Activated naive CD4-positive, alpha-beta T cell treated with anti-CD3 and anti-CD28 coated beads, Interleukin-2, amount 50 U/mL, for 72 hours (primary cell): ENCODE results near the gene FUT3. TPM values are rescaled to one million over a fixed set of nuclear protein-coding genes. Genes with fewer than 3 reads are reported as not detected.
A peak's percentile ranks its signal among the peaks of the same experiment; 100 is the strongest.
"Not testable (repeated sequence)": the region's sequence is repeated elsewhere in the genome, so short reads cannot be mapped to it uniquely, and the experiment has no call there.

ENCODE experiments used
- ATAC-seq, 2 donors: fragments of 150-1000 bp; cut with Tn5 transposase; 2 replicates each; pipeline ENCODE4 v1.10.0; 2021; ENCODE audit warnings: mild to moderate bottlenecking in 2 of 2, moderate library complexity in 2 of 2
- DNase-seq, 2 donors: peaks; one replicate each; pipeline ENCODE4 v3.0.0; 2021 to 2022; ENCODE audit warnings: low spot score in 2 of 2
- H3K27ac Mint-ChIP-seq, 2 donors: one replicate each; pipeline ENCODE4 v1.8.0; 2022; ENCODE audit warnings: mild to moderate bottlenecking in 2 of 2, mixed read lengths in 2 of 2
- H3K36me3 Mint-ChIP-seq, 2 donors: one replicate each; pipeline ENCODE4 v1.8.0; 2022; ENCODE audit warnings: mixed read lengths in 2 of 2
- H3K9me3 Mint-ChIP-seq, 2 donors: one replicate each; pipeline ENCODE4 v1.8.0; 2022; ENCODE audit warnings: mixed read lengths in 2 of 2
- total RNA-seq, 2 donors: library from RNA; stranded (reverse); gene quantifications; one replicate each; pipeline ENCODE4 v1.2.3, GENCODE V29; 2022

Gene FUT3
- total RNA-seq, 2 donors from 2014 or later: 0.32 TPM; not detected in 1

DNA sequence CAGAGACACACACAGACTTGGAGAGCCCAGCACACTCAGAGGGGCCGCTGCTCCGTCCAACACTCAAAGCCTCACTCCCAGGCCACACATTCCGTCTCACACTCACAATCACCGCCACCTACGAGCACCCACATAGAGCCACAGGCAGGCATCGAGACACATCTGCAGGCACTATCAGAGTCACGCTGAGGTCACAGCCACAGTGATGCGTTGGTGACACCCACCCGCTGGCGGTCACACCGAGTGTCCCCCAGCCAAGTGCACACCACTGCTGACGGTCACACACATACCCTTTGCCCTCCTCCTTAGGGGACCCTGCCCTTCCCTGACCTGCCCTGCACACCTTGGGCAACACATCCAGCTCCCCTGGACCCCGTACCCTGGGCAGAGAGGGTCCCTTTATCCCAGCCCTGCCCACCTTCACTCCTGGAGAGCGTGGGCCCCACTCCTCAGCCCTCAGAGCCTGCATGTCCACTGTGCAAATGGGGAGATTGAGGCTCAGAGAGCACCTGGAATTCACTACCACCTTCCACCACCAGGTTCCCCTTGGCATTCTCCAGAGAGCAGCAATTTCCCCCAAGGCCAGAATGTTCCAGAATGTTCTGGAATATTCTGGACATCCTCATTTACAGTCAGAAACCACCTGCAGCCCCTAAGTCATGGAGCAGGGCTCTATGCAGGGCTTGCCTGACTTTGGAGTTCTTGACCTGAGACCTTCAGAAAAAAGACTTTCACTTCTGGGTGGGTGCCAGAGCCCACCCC lies 13.7 kb upstream of the FUT3 start:
- Mint-ChIP-seq H3K27ac (peak overlapping the region in 1 of 2 donors; percentile 75), H3K9me3 (no peaks in the 10 kb centered on the region), H3K36me3 (no peaks in the 10 kb centered on the region)
- ATAC-seq: no peak
- no peak for DNase-seq

DNA sequence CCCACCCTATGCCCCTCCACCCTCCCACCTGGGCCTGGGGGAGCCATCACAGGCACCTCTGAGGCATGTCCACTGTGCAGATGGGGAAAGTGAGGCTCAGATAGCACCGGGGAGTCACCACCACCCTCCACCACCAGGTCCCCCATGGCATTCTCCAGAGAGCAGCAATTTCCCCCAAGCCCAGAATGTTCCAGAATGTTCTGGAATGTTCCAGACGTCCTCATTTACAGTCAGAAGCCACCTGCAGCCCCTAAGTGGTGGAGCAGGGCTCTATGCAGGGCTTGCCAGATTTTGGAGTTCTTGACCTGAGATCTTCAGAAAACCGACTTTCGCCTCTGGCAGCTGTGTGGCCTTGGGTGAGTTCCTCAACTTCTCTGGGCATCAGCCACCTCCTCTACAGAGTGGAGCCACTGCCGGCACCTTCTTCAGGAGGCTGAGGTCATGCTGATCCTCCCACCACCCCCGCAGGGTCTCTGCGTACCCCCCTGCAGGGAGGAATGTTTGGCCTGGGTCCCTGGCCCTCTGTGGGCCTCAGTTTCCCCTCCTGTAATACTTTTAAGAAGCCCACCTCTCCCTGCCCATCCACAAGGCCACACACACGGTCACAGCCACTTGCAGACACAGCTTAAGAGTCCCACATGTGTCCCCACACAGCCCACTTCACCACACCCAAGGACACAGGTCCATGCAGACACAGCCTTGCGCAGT lies 12.9 kb upstream of the FUT3 start:
- no peak for DNase-seq
- no peaks in the 10 kb centered on the region for H3K9me3 Mint-ChIP-seq
- peak overlapping the region in 1 of 2 donors; percentile 75 for H3K27ac Mint-ChIP-seq
- no peaks in the 10 kb centered on the region for H3K36me3 Mint-ChIP-seq
- no peak for ATAC-seq

DNA sequence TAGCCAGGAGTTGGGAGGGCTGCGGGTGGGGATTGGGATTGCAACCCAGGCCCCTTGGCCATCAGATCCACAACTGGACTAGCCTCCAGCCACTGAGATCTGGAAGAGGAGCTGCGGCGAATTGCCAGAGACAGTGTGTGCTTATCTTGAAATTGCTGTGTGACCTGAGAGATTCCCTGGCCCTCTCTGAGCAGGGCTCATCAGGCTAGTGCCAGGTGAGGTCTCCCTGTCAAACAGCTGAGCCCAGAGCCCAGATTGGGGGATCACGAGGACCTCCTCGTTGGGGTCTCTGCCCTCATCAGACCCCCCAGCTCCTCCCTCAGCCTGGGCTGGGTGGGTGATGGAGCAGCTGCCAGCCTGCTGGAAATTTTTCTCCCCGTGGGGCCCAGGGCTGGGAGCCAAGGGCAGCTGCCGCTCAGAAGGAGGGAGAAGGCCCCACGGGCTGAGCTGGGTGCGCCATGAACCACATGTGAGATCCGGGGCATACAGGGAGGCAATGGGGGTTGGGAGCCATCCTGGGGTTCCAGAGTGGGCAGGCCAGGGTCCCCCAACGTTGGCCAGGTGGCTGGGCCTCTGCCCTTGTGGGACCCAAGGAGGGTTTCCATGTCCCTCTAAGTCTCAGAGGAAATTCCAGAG lies 11.9 kb upstream of the FUT3 start:
- H3K36me3 Mint-ChIP-seq: no peaks in the 10 kb centered on the region
- H3K9me3 Mint-ChIP-seq: no peaks in the 10 kb centered on the region
- no peak for ATAC-seq
- no peak overlapping the region for H3K27ac Mint-ChIP-seq
- DNase-seq: no peak

DNA sequence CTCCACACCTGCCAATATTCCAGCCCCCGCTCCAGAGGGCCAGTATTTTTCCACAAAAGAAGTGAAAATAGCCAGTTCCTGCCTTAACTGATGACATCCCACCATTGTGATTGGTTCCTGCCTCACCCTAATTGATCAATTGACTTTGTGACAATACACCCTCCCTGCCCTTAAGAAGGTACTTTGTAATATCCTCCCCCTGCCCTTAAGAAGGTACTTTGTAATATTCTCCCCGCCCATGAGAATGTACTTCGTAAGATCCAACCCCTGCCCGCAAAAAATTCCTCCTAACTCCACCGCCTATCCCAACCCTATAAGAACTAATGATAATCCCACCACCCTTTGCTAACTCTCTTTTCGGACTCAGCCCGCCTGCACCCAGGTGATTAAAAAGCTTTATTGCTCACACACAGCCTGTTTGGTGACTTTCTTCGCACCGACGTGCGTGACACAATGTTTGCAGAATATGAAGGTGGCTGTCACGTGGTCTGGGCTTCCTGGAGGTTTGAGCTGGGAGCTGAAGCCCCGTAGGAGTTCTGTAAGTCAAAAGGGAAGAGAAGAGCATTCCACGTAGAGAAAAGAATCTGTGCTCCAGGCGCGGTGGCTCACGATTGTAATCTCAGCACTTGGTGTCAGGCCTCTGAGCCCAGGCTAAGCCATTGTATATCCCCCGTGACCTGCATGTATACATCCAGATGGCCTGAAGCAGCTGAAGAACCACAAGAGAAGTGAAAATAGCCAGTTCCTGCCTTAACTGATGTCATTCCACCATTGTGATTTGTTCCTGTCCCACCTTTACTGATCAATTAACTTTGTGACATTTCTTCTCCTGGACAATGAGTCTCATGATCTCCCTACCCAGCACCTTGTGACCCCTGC lies 6.2 kb upstream of the FUT3 start:
- H3K27ac Mint-ChIP-seq: no peak overlapping the region
- H3K36me3 Mint-ChIP-seq: no peaks in the 10 kb centered on the region
- no peak for ATAC-seq
- H3K9me3 Mint-ChIP-seq: no peaks in the 10 kb centered on the region
- DNase-seq: no peak

DNA sequence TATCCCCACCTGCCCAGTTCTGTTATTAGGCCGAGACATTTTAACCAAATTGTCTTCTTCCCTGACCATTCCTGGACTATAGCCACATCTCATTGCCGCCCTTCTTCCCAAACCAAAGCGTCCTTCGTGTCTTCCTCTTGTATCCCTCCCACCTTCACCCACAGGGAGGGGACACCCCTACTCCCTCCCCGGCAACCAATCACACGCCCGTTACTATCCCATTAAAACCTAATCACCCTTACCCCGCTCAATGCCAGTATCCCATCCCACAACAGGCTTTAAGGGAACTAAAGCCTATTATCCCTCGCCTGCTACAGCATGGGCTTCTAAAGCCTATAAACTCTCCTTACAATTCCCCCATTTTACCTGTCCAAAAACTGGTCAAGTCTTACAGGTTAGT lies 3.9 kb upstream of the FUT3 start:
- DNase-seq, H3K9me3 Mint-ChIP-seq, ATAC-seq, H3K36me3 Mint-ChIP-seq, H3K27ac Mint-ChIP-seq: not testable (repeated sequence)

DNA sequence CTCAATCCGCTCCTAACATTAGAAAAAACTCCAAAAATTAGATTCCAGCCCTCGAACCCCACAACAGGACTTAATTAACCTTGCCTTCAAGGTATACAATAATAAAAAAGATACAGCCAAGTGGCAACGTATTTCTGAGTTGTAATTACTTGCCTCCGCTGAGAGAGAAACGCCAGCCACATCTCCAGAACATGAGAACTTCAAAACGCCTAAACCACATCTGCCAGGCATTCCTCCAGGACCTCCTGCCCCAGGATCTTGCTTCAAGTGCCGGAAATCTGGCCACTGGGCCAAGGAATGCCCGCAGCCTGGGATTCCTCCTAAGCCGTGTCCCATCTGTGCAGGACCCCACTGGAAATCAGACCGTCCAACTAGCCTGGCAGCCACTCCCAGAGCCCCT lies 2.9 kb upstream of the FUT3 start:
- not testable (repeated sequence) for DNase-seq, H3K36me3 Mint-ChIP-seq, H3K9me3 Mint-ChIP-seq, H3K27ac Mint-ChIP-seq, ATAC-seq

DNA sequence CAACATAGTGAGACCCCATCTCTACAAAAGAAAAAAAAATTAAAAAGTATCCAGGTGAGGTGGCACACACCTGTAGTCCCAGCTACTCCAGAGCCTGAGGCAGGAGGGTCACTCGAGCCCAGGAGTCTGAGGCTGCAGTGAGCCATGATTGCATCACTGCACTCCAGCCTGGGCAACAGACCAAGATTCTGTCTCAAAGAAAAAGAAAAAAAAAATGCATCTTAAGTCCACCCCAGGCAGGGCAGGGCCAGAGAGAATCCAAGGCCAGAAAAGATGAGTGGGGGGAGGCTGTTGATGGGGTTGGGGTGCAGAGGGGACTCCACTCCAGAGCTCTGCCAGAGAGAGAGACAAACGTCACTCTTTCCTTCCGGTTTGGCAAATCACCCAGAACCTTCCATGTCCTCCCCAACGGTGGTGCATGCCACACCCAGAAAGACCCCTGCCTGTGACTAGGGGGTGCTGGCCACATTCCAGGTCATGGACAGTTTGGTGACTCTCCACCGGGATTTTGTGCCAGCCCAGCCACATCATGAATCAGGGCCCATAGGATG lies 431 bp downstream of the FUT3 start:
- ATAC-seq (no peak), DNase-seq (no peak)
- no peaks in the 10 kb centered on the region for H3K9me3 Mint-ChIP-seq
- H3K36me3 Mint-ChIP-seq: no peaks in the 10 kb centered on the region
- no peak overlapping the region for H3K27ac Mint-ChIP-seq

DNA sequence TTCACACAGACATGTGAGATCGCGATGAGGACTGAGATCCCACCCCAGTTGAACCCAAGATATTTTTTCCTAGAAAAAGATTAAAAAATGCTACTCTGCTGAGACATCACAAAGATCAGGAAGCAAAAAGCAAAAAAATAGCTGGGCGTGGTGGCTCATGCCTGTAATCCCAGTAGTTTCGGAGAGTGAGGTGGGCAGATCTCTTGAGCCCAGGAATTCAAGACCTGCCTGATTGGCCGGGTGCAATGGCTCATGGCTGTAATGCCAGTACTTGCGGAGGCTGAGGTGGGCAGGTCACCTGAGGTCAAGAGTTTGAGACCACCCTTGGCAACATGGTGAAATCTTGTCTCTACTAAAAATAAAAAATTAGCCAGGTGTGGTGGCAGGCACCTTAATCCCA lies 1.1 kb downstream of the FUT3 start:
- ATAC-seq (no peak), DNase-seq (no peak)
- no peaks in the 10 kb centered on the region for H3K36me3 Mint-ChIP-seq
- H3K9me3 Mint-ChIP-seq: no peaks in the 10 kb centered on the region
- no peak overlapping the region for H3K27ac Mint-ChIP-seq

DNA sequence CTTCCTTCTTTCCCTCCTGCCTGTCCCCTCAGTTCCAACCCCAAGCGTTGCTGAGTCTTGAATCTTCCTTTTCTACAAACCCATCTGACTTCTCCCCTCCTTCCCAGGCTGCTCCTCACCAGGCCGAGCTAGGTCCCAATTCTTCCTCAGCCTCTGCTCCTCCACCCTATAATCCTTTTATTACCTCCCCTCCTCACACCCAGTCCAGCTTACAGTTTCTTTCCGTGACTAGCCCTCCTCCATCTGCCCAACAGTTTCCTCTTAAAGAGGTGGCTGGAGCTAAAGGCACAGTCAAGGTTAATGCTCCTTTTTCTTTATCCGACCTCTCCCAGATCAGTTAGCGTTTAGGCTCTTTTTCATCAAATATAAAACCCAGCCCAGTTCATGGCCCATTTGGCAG lies 2.6 kb downstream of the FUT3 start:
- not testable (repeated sequence) for H3K27ac Mint-ChIP-seq, H3K9me3 Mint-ChIP-seq, DNase-seq, H3K36me3 Mint-ChIP-seq, ATAC-seq

DNA sequence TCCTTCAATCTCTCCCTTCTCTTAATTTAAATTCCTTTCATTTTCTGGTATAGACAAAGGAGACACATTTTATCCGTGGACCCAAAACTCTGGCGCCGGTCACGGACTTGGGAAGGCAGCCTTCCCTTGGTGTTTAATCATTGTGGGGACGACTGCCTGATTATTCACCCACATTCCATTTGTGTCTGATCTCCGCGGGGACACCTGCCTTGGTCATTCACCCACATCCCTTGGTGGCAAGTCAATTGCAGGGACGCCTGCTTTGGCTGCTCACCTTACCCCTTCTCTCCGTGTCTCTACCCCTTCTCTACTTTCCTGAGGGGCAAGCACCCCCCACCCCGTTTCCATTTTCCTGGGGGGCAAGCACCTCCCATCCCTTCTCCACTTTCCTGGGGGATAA lies 3.4 kb downstream of the FUT3 start:
- not testable (repeated sequence) for ATAC-seq, DNase-seq, H3K36me3 Mint-ChIP-seq, H3K9me3 Mint-ChIP-seq, H3K27ac Mint-ChIP-seq

DNA sequence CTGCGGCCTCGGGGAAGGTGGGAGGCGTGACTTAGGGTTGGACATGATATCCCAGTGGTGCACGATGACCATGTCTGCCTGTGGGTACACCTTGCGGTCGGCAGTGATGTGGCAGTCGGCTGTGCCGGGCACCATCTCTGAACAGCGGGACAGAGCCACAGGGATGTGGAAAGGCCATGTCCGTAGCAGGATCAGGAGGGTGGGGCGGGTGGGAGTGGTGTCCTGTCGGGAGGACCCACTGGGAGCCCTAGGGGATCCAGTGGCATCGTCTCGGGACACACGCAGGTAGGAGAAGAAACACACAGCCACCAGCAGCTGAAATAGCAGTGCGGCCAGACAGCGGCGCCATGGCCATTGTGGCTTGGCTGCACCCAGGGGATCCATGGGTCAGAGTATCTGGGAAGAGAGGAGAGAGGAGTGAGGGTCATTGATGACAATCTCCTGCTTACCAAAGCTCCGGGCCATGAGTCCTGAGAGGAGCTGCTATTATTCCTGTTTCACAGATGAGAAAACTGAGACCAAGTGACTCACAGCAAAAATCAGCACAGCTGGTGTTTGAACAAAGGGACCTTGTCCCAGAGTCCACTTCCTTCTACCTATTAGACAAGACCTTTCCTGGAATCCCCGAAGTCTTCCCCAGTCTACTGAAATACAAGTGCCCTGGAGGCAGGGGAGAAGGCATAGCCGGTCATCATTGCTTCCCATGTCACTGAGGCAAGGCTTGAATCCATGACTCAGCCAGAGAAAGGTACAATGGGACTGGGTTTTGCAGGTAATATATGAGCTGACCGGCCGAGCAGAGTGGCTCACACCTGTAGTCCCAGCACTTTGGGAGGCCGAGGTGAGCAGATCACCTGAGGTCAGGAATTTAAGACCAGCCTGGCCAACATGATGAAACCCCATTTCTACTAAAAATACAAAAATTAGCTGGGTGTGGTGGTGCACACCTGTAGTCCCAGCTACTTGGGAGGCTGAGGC lies 6.5 kb downstream of the FUT3 start:
- Mint-ChIP-seq H3K36me3 (no peaks in the 10 kb centered on the region), H3K27ac (no peak overlapping the region), H3K9me3 (no peaks in the 10 kb centered on the region)
- no peak for DNase-seq
- ATAC-seq: no peak

DNA sequence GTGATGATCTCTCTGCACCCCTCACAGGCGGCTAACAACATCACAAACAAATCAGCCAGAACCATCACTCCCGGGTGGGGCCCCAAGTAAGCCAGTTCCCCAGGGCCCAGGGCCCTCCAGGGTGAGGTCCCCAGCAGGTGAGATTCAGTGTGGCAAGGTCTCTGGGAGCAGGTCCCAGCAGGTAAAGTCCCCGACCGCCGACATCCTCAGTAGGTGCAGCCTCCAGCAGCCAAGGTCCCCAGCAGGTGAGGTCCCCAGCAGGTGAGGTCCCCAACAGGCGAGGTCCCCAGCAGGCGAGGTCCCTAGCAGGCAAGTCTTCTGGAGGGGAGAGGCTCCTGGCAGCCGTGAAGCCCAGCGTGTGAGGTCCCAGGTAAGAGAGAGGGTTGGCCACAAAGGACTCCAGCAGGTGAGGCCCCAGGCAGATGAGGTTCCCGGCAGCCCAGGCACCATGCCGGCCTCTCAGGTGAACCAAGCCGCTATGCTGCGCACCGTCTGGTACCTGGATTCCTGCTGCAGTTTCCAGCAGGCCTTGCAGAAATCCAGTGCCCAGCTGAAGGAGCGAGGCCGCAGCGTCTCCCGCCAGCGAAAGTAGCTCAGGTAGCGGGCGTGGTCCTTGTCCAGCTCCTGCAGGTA lies 7.8 kb downstream of the FUT3 start:
- H3K36me3 Mint-ChIP-seq: no peaks in the 10 kb centered on the region
- no peak overlapping the region for H3K27ac Mint-ChIP-seq
- DNase-seq (no peak), ATAC-seq (no peak)
- no peaks in the 10 kb centered on the region for H3K9me3 Mint-ChIP-seq

DNA sequence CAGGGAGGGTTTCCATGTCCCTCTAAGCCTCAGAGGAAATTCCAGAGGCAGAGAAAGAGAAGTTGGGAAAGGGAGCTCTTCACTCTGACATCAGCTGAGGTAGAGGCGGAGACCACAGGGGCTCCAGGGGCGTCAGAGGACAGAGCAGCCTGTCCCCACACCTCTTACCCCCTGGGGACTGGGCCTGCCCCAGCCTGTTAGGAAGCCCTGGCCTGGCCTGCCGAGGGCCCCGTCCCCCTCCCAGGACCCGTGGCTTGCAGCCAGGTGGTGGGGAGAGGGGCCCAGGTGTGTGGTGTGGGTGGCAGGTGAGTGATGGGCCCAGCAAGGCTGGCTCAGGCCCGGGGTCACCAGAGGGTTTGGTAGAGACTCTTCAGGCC lies 9.5 kb downstream of the FUT3 start:
- H3K9me3 Mint-ChIP-seq, DNase-seq, ATAC-seq, H3K36me3 Mint-ChIP-seq, H3K27ac Mint-ChIP-seq: not testable (repeated sequence)

DNA sequence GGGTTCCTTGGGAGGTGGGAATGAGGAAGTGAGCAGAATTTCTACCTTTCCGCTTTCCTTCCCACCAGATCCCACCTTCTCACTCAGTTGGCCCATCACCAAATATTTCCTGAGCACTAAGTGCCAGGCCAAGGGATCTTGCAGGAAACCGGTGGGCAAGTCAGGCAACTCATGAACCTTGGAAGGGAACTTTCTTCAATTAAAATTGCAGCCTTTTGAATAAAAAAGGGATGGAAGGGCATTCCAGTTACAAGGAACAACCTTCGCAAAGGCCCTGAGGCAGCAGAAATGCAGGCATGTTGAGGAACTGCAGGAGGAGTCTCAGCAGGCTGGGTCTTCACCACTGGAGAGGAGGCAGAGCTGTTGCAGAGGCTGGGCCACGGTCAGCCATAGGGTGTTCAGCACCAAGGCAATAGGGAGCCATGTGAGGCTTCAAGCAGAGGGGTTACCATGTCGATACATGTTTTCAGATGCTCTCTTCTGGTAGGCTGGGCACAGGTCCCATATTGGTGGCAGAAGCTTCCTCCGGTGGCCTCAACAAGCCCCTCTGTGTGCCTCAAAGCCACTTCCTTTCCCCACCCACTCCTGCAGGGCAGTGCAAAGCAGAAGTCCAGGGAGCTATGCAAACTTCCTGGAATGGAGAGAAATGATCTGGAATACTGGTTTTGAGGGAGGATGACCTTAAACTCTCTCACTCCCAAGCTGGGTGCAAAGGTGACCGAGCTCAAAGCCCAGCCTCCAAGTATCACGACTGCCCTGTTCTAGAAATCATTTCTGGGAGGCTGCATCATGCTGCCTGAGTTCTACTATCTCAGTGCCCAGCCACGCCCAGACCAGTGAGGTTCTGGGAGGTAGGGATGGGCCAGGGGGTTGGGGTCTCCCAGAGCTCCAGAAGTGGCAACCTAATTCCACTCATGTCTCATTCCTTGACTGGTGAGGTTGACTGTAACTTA lies 11.9 kb downstream of the FUT3 start, which contains the start of gene FUT6:
Gene FUT6, minus strand, starts transcription at position 638 of the 953 bp plus-strand sequence. CDS start 7,135 bp downstream, outside the sequence.
- ATAC-seq (no peak), DNase-seq (no peak)
- H3K27ac Mint-ChIP-seq: no peak within 1 kb of the TSS
- no peaks in the 10 kb centered on the region for H3K36me3 Mint-ChIP-seq
- no peaks in the 10 kb centered on the region for H3K9me3 Mint-ChIP-seq
